A673 (cell line): ENCODE results near the gene KRTAP26-1.

Experiments used
- CTCF ChIP-seq: fragments of 300-800, 200-600 bp; sonication (generic); conservative IDR thresholded peaks from 2 replicates; pipeline ENCODE4 v1.5.1; 2017; ENCODE audit warnings: low read depth, mild to moderate bottlenecking, antibody characterized with exemption, low read length, moderate library complexity, mixed read lengths
- EZH2 ChIP-seq: fragments of 200-600 bp; sonication (generic); IDR thresholded peaks from 2 replicates; pipeline ENCODE4 v1.6.1; 2017; ENCODE audit warnings: borderline replicate concordance, low read depth, mild to moderate bottlenecking, mixed read lengths, antibody characterized with exemption, low read length; ENCODE audit not compliant: poor library complexity, severe bottlenecking

- TF ChIP-seq CTCF (no peak), EZH2 (no peak)
Measured at GRCh38 chr21:30348506-30348905, 28.4 kb upstream of the KRTAP26-1 start, which contains the start of gene KRTAP23-1.
